ENCODE measurements around the gene UBE2V1.

UBE2V1 gene

DNA sequence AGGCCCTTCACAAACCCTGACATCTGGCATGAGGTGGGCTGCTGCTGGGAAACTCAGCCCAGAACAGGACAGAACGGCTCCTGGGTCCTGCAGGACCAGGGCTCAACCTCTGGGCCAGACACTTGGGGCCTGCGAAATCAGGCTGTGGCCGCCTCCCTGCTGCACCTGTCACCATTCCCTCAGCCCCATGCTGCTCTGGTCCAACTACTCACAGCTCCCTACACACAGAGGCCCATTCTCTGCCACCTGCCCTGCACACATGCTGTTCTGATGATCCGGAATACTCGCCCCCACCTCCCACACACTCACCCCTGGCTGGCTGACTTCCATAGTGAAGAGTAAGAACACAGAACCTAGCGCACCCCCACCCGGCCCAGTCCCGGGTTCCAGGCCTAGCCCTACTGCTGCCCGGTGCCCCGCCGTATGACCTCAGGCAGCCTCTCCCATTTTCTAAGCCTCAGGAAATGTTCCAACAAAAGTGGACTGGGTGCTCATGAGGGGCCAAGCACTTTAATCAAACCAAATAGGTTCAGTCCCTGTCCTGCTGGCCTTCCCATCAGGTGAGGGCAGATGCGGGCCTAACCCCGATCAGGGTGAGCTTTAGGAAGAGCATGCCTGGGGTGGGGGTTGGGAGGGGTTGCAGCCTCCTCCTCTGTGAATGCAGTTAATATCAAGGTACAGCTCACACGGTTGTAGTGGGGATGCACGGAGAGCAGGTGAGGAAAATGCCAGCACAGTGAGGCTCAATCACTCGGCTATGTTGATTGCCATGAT lies 36.7 kb upstream of the UBE2V1 start:
- no peak overlapping the region for H3K4me3 ChIP-seq (ENCODE audit: low read length)
- no peak overlapping the region for H3K4me2 ChIP-seq (ENCODE audit: low read depth, low read length)
- no peak for DNase-seq
- H3K27me3 ChIP-seq (replicated peaks; ENCODE audit: insufficient read depth, low read length) = no peaks in the 10 kb centered on the region
- TF ChIP-seq EZH2phosphoT487 (IDR thresholded peaks at IDR 0.05; ENCODE audit: low read length) (no peak), CTCF (IDR thresholded peaks at IDR 0.05; ENCODE audit: low read length) (no peak), EZH2 (optimal IDR thresholded peaks at IDR 0.05; ENCODE audit: low read depth, low read length) (no peak)
- no peaks in the 10 kb centered on the region for H3K9me3 ChIP-seq (replicated peaks; ENCODE audit: insufficient read depth, low read length)
- no peaks in the 10 kb centered on the region for H4K20me1 ChIP-seq (ENCODE audit: insufficient read depth, low read length)
- H3K9me2 ChIP-seq (replicated peaks; ENCODE audit: insufficient read depth, low read length) = no peaks in the 10 kb centered on the region
- no peak overlapping the region for H2AFZ ChIP-seq (ENCODE audit: low read length)
- H3K4me1 ChIP-seq (ENCODE audit: low read length) = peaks cover 6% of the 10 kb centered on the region; the same call in 1 of the 2 replicates
- no peak overlapping the region for H3K9ac ChIP-seq (ENCODE audit: low read length)
- H3K27ac ChIP-seq (ENCODE audit: low read length) = no peak overlapping the region
- no peaks in the 10 kb centered on the region for H3K36me3 ChIP-seq (replicated peaks; ENCODE audit: insufficient read depth, low read length)
- H3K79me2 ChIP-seq (ENCODE audit: low read length) = peaks cover 44% of the 10 kb centered on the region
- H3F3A ChIP-seq (ENCODE audit: insufficient read depth, low read length) = no peaks in the 10 kb centered on the region

- Histone ChIP-seq H4K20me1 (ENCODE audit: insufficient read depth, low read length) (no peaks in the 10 kb centered on the region), H3K4me2 (ENCODE audit: low read depth, low read length) (no peak overlapping the region), H3K4me1 (ENCODE audit: low read length) (no peaks in the 10 kb centered on the region; the same call in 1 of the 2 replicates), H3K4me3 (ENCODE audit: low read length) (no peak overlapping the region), H3K27me3 (replicated peaks; ENCODE audit: insufficient read depth, low read length) (no peaks in the 10 kb centered on the region), H3K79me2 (ENCODE audit: low read length) (peaks cover 30% of the 10 kb centered on the region), H3K9me2 (replicated peaks; ENCODE audit: insufficient read depth, low read length) (no peaks in the 10 kb centered on the region), H2AFZ (ENCODE audit: low read length) (no peak overlapping the region), H3F3A (ENCODE audit: insufficient read depth, low read length) (no peaks in the 10 kb centered on the region), H3K9me3 (replicated peaks; ENCODE audit: insufficient read depth, low read length) (no peaks in the 10 kb centered on the region), H3K27ac (ENCODE audit: low read length) (no peak overlapping the region), H3K9ac (ENCODE audit: low read length) (no peak overlapping the region), H3K36me3 (replicated peaks; ENCODE audit: insufficient read depth, low read length) (no peaks in the 10 kb centered on the region)
- no peak for DNase-seq
- TF ChIP-seq EZH2 (optimal IDR thresholded peaks at IDR 0.05; ENCODE audit: low read depth, low read length) (no peak), EZH2phosphoT487 (IDR thresholded peaks at IDR 0.05; ENCODE audit: low read length) (no peak), CTCF (IDR thresholded peaks at IDR 0.05; ENCODE audit: low read length) (no peak)
These were observed 34.0 kb upstream of the UBE2V1 start for GRCh38 chr20:50146732-50147662.

GRCh38 chr20:50146214-50146613 lies 33.3 kb upstream of the UBE2V1 start:
- Histone ChIP-seq H3K9ac (ENCODE audit: low read length) (no peak overlapping the region), H3K4me2 (ENCODE audit: low read depth, low read length) (no peak overlapping the region), H3K27me3 (replicated peaks; ENCODE audit: insufficient read depth, low read length) (no peaks in the 10 kb centered on the region), H3K36me3 (replicated peaks; ENCODE audit: insufficient read depth, low read length) (no peaks in the 10 kb centered on the region), H4K20me1 (ENCODE audit: insufficient read depth, low read length) (no peaks in the 10 kb centered on the region), H2AFZ (ENCODE audit: low read length) (no peak overlapping the region), H3K9me3 (replicated peaks; ENCODE audit: insufficient read depth, low read length) (no peaks in the 10 kb centered on the region), H3F3A (ENCODE audit: insufficient read depth, low read length) (no peaks in the 10 kb centered on the region), H3K79me2 (ENCODE audit: low read length) (peaks cover 25% of the 10 kb centered on the region), H3K27ac (ENCODE audit: low read length) (no peak overlapping the region), H3K4me1 (ENCODE audit: low read length) (no peaks in the 10 kb centered on the region), H3K4me3 (ENCODE audit: low read length) (no peak overlapping the region), H3K9me2 (replicated peaks; ENCODE audit: insufficient read depth, low read length) (no peaks in the 10 kb centered on the region)
- no peak for DNase-seq
- TF ChIP-seq CTCF (IDR thresholded peaks at IDR 0.05; ENCODE audit: low read length) (no peak), EZH2 (optimal IDR thresholded peaks at IDR 0.05; ENCODE audit: low read depth, low read length) (no peak), EZH2phosphoT487 (IDR thresholded peaks at IDR 0.05; ENCODE audit: low read length) (no peak)
